ENCODE data around the gene C19orf53.
A peak's percentile ranks its signal among the peaks of the same experiment; 100 is the strongest.
"Not testable (repeated sequence)": the region's sequence is repeated elsewhere in the genome, so short reads cannot be mapped to it uniquely, and the experiment has no call there.

Gene C19orf53

GRCh38 chr19:13790354-13790753 is 16.1 kb downstream of the C19orf53 start:
- no peak for TF ChIP-seq CTCF (IDR thresholded peaks at IDR 0.05; ENCODE audit: extremely low read depth, missing control alignments)
- no peak for DNase-seq (ENCODE audit: low spot score)

DNA sequence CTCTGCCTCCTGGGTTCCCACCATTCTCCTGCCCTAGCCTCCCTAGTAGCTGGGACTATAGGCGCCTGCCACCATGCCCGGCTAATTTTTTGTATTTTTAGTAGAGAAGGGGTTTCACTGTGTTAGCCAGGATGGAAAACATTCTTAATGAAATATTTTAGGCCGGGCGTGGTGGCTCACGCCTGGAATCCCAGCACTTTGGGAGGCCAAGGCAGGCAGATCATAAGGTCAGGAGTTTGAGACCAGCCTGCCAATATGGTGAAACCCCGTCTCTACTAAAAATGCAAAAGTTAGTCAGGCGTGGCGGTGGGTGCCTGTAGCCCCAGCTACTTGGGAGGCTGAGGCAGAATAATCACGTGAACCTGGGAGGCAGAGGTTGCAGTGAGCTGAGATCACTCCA is 19.1 kb downstream of the C19orf53 start:
- not testable (repeated sequence) for DNase-seq (ENCODE audit: low spot score)

- no peak for TF ChIP-seq CTCF (IDR thresholded peaks at IDR 0.05; ENCODE audit: extremely low read depth, missing control alignments)
- DNase-seq (ENCODE audit: low spot score), result no peak
These were observed 20.1 kb downstream of the C19orf53 start for GRCh38 chr19:13794398-13794756.

DNA sequence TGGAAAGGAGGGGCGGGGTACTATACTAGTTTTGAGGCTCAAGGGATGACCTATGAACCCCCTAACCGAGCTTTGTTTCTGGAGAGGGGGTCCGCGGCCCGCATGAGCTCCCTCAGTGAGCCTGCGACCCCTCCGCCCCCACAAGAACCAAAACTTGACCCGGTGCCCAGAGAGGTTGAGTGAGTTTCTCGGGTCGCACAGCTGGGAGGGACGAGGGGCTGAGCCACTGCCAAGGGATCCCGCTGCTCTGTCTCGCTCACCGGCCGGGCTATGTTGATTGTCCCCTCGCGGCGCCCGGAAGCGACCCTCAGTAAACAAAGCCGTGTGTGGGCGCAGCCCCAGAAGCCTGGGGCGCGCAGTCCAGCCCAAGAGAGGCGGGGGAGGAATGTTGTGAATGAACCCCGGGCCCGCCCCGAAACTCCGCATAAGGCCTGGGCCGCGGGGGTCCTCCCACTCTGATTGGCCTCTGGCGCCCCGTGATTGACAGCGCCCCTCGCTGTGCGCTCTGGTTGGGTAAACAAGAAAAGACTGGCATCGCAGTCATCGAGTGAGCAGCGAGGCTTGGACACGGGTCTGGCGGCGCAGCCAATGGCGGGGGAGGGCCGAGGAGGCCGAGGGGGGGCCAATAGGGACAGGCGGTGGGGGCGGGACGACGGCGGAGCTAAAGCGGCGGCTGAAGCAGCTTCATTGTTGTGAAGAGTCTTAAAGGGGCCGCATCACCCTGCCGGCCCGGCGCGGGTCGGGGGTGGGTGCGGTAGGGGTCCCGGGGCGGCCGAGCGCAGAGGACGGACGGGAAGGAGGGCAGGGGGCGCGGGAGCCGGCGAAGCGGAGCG is 20.7 kb downstream of the C19orf53 start, which contains the start of gene ZSWIM4:
TSS of gene ZSWIM4 (plus strand) at position 687 of the 833 bp plus-strand sequence. CDS start 206 bp downstream, outside the sequence.
- no peak for TF ChIP-seq CTCF (IDR thresholded peaks at IDR 0.05; ENCODE audit: extremely low read depth, missing control alignments)
- peak; percentile 99 for DNase-seq (ENCODE audit: low spot score)

DNA sequence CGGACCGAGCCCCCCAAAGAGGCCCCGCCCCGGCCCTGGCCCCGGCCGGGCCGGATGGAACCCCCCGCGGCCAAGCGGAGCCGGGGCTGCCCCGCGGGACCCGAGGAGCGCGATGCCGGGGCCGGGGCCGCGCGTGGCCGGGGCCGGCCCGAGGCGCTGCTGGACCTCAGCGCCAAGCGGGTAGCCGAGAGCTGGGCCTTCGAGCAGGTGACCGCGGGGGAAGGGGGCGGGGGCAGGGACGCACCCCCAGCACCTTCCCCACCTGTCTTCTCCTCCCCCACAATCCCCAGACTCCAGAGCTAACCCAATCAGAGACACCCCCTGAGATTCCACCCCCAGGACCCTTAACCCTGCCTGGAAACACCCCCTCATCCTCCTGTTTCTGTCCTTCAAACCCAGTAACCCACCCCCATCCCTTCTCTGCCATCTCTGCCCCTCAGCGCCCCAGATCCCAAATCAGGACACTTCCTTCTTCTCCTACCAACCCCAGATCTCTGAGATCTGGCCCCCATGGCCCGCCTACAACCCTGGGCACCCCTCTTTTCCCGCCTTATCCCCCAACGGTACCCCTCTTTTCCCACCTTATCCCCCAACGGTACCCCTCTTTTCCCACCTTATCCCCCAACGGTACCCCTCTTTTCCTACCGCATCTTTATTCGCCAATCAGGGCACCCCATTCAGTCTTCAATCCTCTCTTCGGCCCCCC is 21.5 kb downstream of the C19orf53 start:
- no peak for TF ChIP-seq CTCF (IDR thresholded peaks at IDR 0.05; ENCODE audit: extremely low read depth, missing control alignments)
- DNase-seq (ENCODE audit: low spot score), result peak; percentile 81

DNA sequence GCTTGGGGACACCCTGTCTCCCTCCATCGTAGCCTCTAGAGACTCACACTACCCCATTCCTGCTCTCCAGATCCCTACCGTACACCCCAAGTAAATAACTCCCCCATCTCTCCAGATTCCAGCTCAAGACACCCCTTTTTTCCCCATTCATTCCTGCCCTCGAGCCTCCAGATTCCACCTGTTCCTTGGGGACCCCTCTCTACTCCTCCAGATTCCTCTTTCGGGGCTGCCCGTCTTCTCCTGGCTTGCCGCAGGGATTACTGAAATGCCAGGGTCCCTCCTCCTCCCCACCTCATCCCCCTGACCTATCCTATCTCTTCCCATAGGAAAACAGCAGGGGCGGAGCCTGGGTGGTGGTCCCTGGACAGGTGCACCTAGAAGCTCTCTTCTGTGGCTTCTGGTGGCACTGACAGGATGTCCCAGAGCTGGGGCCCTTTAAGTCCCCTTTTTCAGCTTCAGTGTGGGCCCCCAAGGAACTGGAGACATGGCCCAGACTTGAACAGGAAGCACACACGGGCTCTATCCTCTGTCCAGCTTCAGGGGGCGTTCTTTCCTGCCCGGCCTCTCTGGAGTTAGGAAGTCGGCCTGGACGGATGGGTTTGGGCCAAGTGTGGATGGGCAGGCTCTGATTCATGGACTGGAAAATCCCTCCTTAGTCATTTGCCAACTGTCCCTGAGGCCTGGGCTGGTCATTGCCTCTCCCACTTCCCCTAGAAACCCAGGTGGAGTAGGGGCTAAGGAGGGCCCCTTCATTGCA is 22.2 kb downstream of the C19orf53 start:
- DNase-seq (ENCODE audit: low spot score), result peak; percentile 78
- TF ChIP-seq CTCF (IDR thresholded peaks at IDR 0.05; ENCODE audit: extremely low read depth, missing control alignments), result no peak

GRCh38 chr19:13797058-13797440 is 22.8 kb downstream of the C19orf53 start:
- no peak for TF ChIP-seq CTCF (IDR thresholded peaks at IDR 0.05; ENCODE audit: extremely low read depth, missing control alignments)
- DNase-seq (ENCODE audit: low spot score), result no peak

Data from GM20000 (cell line).